IMR-90 (cell line): ENCODE data around the gene HADH. TPM values are rescaled to one million over a fixed set of nuclear protein-coding genes. Genes with fewer than 3 reads are reported as not detected.

Experiments used
- ATAC-seq: fragments of 200-7000 bp; cut with Tn5 transposase; 2 replicates; pipeline ENCODE4 v1.9.1; 2020; ENCODE audit warnings: low read depth, mild to moderate bottlenecking, moderate library complexity
- BruUV-seq: library from RNA; stranded (reverse); fragments of 400-500 nt; replicated peaks from 2 replicates; lab custom pipeline; 2021; lab: Mats Ljungman, UMichigan
- CTCF ChIA-PET: fragments of 300-600 bp; formaldehyde crosslinking; extraction: SDS; loops from one replicate; lab custom pipeline; 2021; ENCODE audit warnings: antibody characterized with exemption; lab: Yijun Ruan, JAX
- POLR2A ChIA-PET: fragments of 300-600 bp; sonication (Branson Sonifier 250); formaldehyde crosslinking; loops from one replicate; lab custom pipeline; 2022; ENCODE audit warnings: antibody characterized with exemption; ENCODE audit not compliant: unreplicated experiment; lab: Charles Lee
- DNase-seq: peaks from one replicate; pipeline ENCODE4 v3.0.0; 2013
- H2AFZ ChIP-seq: replicated peaks from 2 replicates; pipeline ENCODE3; 2013; ENCODE audit warnings: low read length, mild to moderate bottlenecking; ENCODE audit not compliant: poor library complexity
- H2AK5ac ChIP-seq: 2 replicates; pipeline ENCODE4 v1.6.1; 2013; ENCODE audit warnings: low read depth, low read length, inconsistent platforms
- H2AK9ac ChIP-seq: replicated peaks from 2 replicates; pipeline ENCODE3; 2013; ENCODE audit warnings: mild to moderate bottlenecking, low read depth, low read length, moderate library complexity; ENCODE audit not compliant: poor library complexity
- H2BK120ac ChIP-seq: 2 replicates; pipeline ENCODE4 v1.6.1; 2013; ENCODE audit warnings: low read depth, low read length, inconsistent platforms
- H2BK15ac ChIP-seq: 3 replicates; pipeline ENCODE4 v1.6.1; 2013; ENCODE audit warnings: low read depth, low read length, inconsistent platforms
- H2BK20ac ChIP-seq: 2 replicates; pipeline ENCODE4 v1.6.1; 2013; ENCODE audit warnings: low read depth, mild to moderate bottlenecking, inconsistent platforms, low read length, moderate library complexity
- H2BK5ac ChIP-seq: 2 replicates; pipeline ENCODE4 v1.6.1; 2013; ENCODE audit warnings: mild to moderate bottlenecking, low read depth, low read length, inconsistent platforms; ENCODE audit not compliant: poor library complexity, severe bottlenecking
- H3K14ac ChIP-seq: replicated peaks from 2 replicates; pipeline ENCODE4 v1.6.1; 2013; ENCODE audit warnings: low read depth, low read length, inconsistent platforms
- H3K18ac ChIP-seq: 2 replicates; pipeline ENCODE4 v1.6.1; 2013; ENCODE audit warnings: low read depth, low read length, control low read depth
- H3K23ac ChIP-seq: 2 replicates; pipeline ENCODE4 v1.6.1; 2013; ENCODE audit warnings: low read depth, low read length, inconsistent platforms
- H3K27ac ChIP-seq: 2 replicates; pipeline ENCODE4 v1.5.1; 2013; ENCODE audit warnings: mild to moderate bottlenecking, control low read depth, low read length; ENCODE audit not compliant: insufficient read depth
- H3K27me3 ChIP-seq: 2 replicates; pipeline ENCODE4 v1.6.1; 2013; ENCODE audit warnings: low read length; ENCODE audit not compliant: control insufficient read depth, insufficient read depth
- H3K36me3 ChIP-seq: 2 replicates; pipeline ENCODE4 v1.6.1; 2013; ENCODE audit warnings: low read length, mixed read lengths; ENCODE audit not compliant: control insufficient read depth, insufficient read depth
- H3K4ac ChIP-seq: 2 replicates; pipeline ENCODE4 v1.6.1; 2013; ENCODE audit warnings: low read depth, low read length, inconsistent platforms
- H3K4me1 ChIP-seq: 2 replicates; pipeline ENCODE4 v1.6.1; 2013; ENCODE audit warnings: low read length, mixed read lengths; ENCODE audit not compliant: control insufficient read depth, insufficient read depth
- H3K4me2 ChIP-seq: 2 replicates; pipeline ENCODE4 v1.6.1; 2013; ENCODE audit warnings: low read depth, mild to moderate bottlenecking, control low read depth, low read length, moderate library complexity
- H3K4me3 ChIP-seq: 2 replicates; pipeline ENCODE4 v1.5.1; 2013; ENCODE audit warnings: low read depth, mild to moderate bottlenecking, control low read depth, low read length, moderate library complexity; ENCODE audit not compliant: insufficient read depth
- H3K56ac ChIP-seq: 2 replicates; pipeline ENCODE4 v1.6.1; 2013; ENCODE audit warnings: low read length, inconsistent platforms; ENCODE audit not compliant: insufficient read depth; ENCODE audit errors: extremely low read depth
- H3K79me1 ChIP-seq, 2 experiments: 2 replicates each; pipeline ENCODE4 v1.6.1; 2013; ENCODE audit warnings: low read length in 2 of 2, inconsistent platforms in 1 of 2, low read depth in 1 of 2
- H3K9ac ChIP-seq: 2 replicates; pipeline ENCODE4 v1.6.1; 2013; ENCODE audit warnings: low read depth, low read length, control low read depth
- H3K9me1 ChIP-seq: 2 replicates; pipeline ENCODE4 v1.6.1; 2013; ENCODE audit warnings: low read length, inconsistent platforms; ENCODE audit not compliant: insufficient read depth
- H3K9me3 ChIP-seq: 2 replicates; pipeline ENCODE4 v1.6.1; 2013; ENCODE audit warnings: low read length; ENCODE audit not compliant: control insufficient read depth, insufficient read depth
- H4K20me1 ChIP-seq: 2 replicates; pipeline ENCODE4 v1.6.1; 2013; ENCODE audit warnings: low read length, inconsistent platforms; ENCODE audit not compliant: insufficient read depth
- H4K5ac ChIP-seq: 2 replicates; pipeline ENCODE4 v1.6.1; 2013; ENCODE audit warnings: mild to moderate bottlenecking, low read depth, low read length, control low read depth
- H4K8ac ChIP-seq, 2 experiments: 2 replicates each; pipeline ENCODE4 v1.6.1; 2013; ENCODE audit warnings: low read depth in 2 of 2, low read length in 2 of 2, control low read depth in 1 of 2, inconsistent platforms in 1 of 2
- H4K91ac ChIP-seq: 2 replicates; pipeline ENCODE4 v1.6.1; 2013; ENCODE audit warnings: low read depth, low read length, inconsistent platforms; ENCODE audit not compliant: insufficient read depth
- CEBPB ChIP-seq: IDR thresholded peaks from 2 replicates; pipeline ENCODE4 v1.6.1; 2012; ENCODE audit warnings: low read depth, low read length, improper control_type of control experiment
- CHD1 ChIP-seq: IDR thresholded peaks from 2 replicates; pipeline ENCODE4 v1.6.1; 2012; ENCODE audit warnings: low read depth, low read length, improper control_type of control experiment
- MXI1 ChIP-seq: IDR thresholded peaks from 2 replicates; pipeline ENCODE4 v1.6.1; 2012; ENCODE audit warnings: low read depth, mild to moderate bottlenecking, low read length, moderate library complexity, borderline replicate concordance
- NFE2L2 ChIP-seq: fragments of 150-350 bp; IDR thresholded peaks from 2 replicates; pipeline ENCODE4 v1.6.1; 2016; ENCODE audit warnings: low read depth, mild to moderate bottlenecking, low read length
- POLR2A ChIP-seq: IDR thresholded peaks from 2 replicates; pipeline ENCODE4 v1.6.1; 2012; ENCODE audit warnings: mild to moderate bottlenecking, low read depth, low read length
- WGBS, 2 experiments: methylation state at CpG; one replicate each; pipeline versions ENCODE4 v1.1.5 to v1.1.7; 2013; ENCODE audit warnings: missing lambda C conversion rate in 2 of 2; ENCODE audit not compliant: insufficient read length in 1 of 2; ENCODE audit errors: extremely low coverage in 2 of 2; 5-methylcytosine and 5-hydroxymethylcytosine counted together
- dilution Hi-C: fragments of 300-500 bp; cut with HindIII; formaldehyde crosslinking; loops from one replicate; pipeline ENCODE4 v1.14.3; 2018; ENCODE audit warnings: low sequenced_read_pairs; ENCODE audit not compliant: unreplicated experiment
- in situ Hi-C: fragments of 300-500 bp; cut with MboI; formaldehyde crosslinking; loops from 3 replicates; pipeline ENCODE4 v1.14.3; 2019; ENCODE audit warnings: low sequenced_read_pairs, inconsistent platforms, mixed read lengths
- intact Hi-C: fragments of 100-400 bp; cut with micrococcal nuclease; formaldehyde crosslinking; loops from 2 replicates; pipeline ENCODE4 v1.10.0; 2022
- polyA plus RNA-seq, 3 experiments: library from polyadenylated mRNA; depleted of rRNA; stranded (reverse); fragments of >200 nt; gene quantifications; 2 replicates each; pipeline ENCODE4 v1.2.3, GENCODE V29; 2012; ENCODE audit warnings: low replicate concordance in 1 of 3
- total RNA-seq: library from RNA; depleted of rRNA; stranded (reverse); fragments of >200 nt; gene quantifications from 2 replicates; pipeline ENCODE4 v1.2.3, GENCODE V29; 2012
- TF ChIP-seq, protein P1 (sequence below): fragments of 150-350 bp; IDR thresholded peaks from 2 replicates; pipeline ENCODE4 v1.6.1; 2017; ENCODE audit warnings: mild to moderate bottlenecking, antibody characterized with exemption, low read length, low read depth
- TF ChIP-seq, protein P2 (sequence below): fragments of 150-350 bp; IDR thresholded peaks from 2 replicates; pipeline ENCODE4 v1.6.1; 2016; ENCODE audit warnings: low read depth, mild to moderate bottlenecking, low read length, moderate library complexity, borderline replicate concordance

Gene HADH
- total and polyA plus RNA-seq, 2 of the 4 experiments (the other 2 are of a cell fraction) = 6.8 to 22.6 TPM

DNA sequence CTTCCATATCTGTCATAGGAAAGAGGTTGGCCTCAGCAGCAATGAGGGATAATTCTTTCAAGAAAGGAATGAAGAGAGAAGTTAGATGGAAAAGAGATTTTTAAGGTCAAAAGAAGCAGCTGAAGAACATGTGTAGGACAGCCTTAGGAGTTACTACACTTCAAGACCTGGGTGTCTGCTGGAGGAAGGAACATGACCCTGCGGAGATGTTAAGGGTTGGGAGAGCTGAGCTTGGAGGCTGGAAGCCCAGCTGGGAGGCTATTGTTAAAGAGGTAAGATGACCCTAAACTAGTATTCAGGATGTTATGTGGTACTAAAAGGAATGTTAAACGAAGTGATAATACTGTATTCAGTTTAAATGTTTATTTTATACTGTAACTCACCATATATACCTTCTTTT lies 15.0 kb downstream of the HADH start:
- Histone ChIP-seq H2BK20ac (no peak overlapping the region), H2AFZ (no peak overlapping the region), H3K4me1 (peaks cover 6% of the 10 kb centered on the region; the same call in 1 of the 2 replicates), H2AK5ac (no peak overlapping the region), H3K27me3 (no peaks in the 10 kb centered on the region), H3K18ac (no peak overlapping the region), H3K9ac (no peak overlapping the region), H2BK120ac (no peak overlapping the region), H2BK15ac (no peak overlapping the region), H4K91ac (no peak overlapping the region), H3K4me2 (no peak overlapping the region), H3K4ac (no peak overlapping the region), H4K20me1 (no peaks in the 10 kb centered on the region), H4K5ac (no peak overlapping the region), H3K79me1 (peaks cover 0 to 3% of the 10 kb centered on the region in 2 experiments; a peak in 1 of 4 replicates), H3K4me3 (no peak overlapping the region), H4K8ac (no peak overlapping the region), H3K14ac (no peak overlapping the region), H3K27ac (no peak overlapping the region), H3K9me3 (no peaks in the 10 kb centered on the region), H2BK5ac (no peak overlapping the region), H3K36me3 (no peaks in the 10 kb centered on the region), H2AK9ac (no peak overlapping the region), H3K56ac (no peak overlapping the region), H3K23ac (no peak overlapping the region), H3K9me1 (peaks cover 4% of the 10 kb centered on the region; the same call in 1 of the 2 replicates)
- CTCF ChIA-PET = no interaction called here
- no peak for TF ChIP-seq CHD1
- TF ChIP-seq NFE2L2 = no peak
- no peak for TF ChIP-seq MXI1
- TF ChIP-seq CEBPB = no peak
- TF ChIP-seq, protein P1, sequence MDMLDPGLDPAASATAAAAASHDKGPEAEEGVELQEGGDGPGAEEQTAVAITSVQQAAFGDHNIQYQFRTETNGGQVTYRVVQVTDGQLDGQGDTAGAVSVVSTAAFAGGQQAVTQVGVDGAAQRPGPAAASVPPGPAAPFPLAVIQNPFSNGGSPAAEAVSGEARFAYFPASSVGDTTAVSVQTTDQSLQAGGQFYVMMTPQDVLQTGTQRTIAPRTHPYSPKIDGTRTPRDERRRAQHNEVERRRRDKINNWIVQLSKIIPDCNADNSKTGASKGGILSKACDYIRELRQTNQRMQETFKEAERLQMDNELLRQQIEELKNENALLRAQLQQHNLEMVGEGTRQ = no peak
- TF ChIP-seq POLR2A = no peak
- TF ChIP-seq, protein P2, sequence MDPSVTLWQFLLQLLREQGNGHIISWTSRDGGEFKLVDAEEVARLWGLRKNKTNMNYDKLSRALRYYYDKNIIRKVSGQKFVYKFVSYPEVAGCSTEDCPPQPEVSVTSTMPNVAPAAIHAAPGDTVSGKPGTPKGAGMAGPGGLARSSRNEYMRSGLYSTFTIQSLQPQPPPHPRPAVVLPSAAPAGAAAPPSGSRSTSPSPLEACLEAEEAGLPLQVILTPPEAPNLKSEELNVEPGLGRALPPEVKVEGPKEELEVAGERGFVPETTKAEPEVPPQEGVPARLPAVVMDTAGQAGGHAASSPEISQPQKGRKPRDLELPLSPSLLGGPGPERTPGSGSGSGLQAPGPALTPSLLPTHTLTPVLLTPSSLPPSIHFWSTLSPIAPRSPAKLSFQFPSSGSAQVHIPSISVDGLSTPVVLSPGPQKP = no peak
- no CpG with 5 or more reads among the region's 2 CpGs for WGBS, 2 experiments
- no peak for DNase-seq
- POLR2A ChIA-PET = interaction anchor here (0.7 kb wide), 1 partner anchor 9 kb away, joined by 5 read pairs; no protein-coding TSS in a partner anchor
- in situ Hi-C loops (no loop called here), intact Hi-C loops (no loop called here), dilution Hi-C loops (no loop called here)
- BruUV-seq = no TSS peak
- no peak; the same call in 1 of the 2 replicates for ATAC-seq
